Lung (tissue), 12 donors: ENCODE results near the gene SLC22A4. TPM values are rescaled to one million over a fixed set of nuclear protein-coding genes. Genes with fewer than 3 reads are reported as not detected.

ENCODE experiments used
- ATAC-seq: fragments of 200-7000 bp; cut with Tn5 transposase; one replicate; pipeline ENCODE4 v1.9.1; 2020; ENCODE audit warnings: moderate number of reproducible peaks; ENCODE audit not compliant: insufficient read depth, low FRiP score
- DNase-seq, 3 donors: peaks; one replicate each; pipeline ENCODE4 v3.0.0-alpha.2; 2013 to 2017
- H3K27ac ChIP-seq, 2 donors: one replicate each; pipeline ENCODE4 v1.5.1; 2013; ENCODE audit warnings: mild to moderate bottlenecking in 2 of 2, moderate library complexity in 2 of 2, control low read depth in 1 of 2, inconsistent platforms in 1 of 2, low read depth in 1 of 2, low read length in 1 of 2
- H3K27me3 ChIP-seq, 3 donors: one replicate each; pipeline ENCODE4 v1.5.1; 2013; ENCODE audit warnings: low read length in 2 of 3; ENCODE audit not compliant: control insufficient read depth in 3 of 3, insufficient read depth in 3 of 3
- H3K36me3 ChIP-seq, 4 donors: one replicate each; pipeline ENCODE4 v1.5.1; 2013; ENCODE audit warnings: low read length in 4 of 4, mild to moderate bottlenecking in 1 of 4, moderate library complexity in 1 of 4; ENCODE audit not compliant: control insufficient read depth in 4 of 4, insufficient read depth in 4 of 4
- H3K4me1 ChIP-seq, 5 donors: one replicate each; pipeline ENCODE4 v1.5.1; 2013; ENCODE audit warnings: low read length in 5 of 5, mild to moderate bottlenecking in 2 of 5, moderate library complexity in 1 of 5; ENCODE audit not compliant: control insufficient read depth in 5 of 5, insufficient read depth in 5 of 5
- H3K4me3 ChIP-seq: one replicate; pipeline ENCODE4 v1.5.1; 2013; ENCODE audit warnings: mild to moderate bottlenecking, control low read depth, moderate library complexity
- H3K9ac ChIP-seq, 2 donors: one replicate each; pipeline ENCODE4 v1.5.1; 2013; ENCODE audit warnings: low read length in 2 of 2, control low read depth in 1 of 2; ENCODE audit not compliant: insufficient read depth in 1 of 2
- H3K9me3 ChIP-seq, 4 donors: one replicate each; pipeline ENCODE4 v1.5.1; 2013; ENCODE audit warnings: low read length in 3 of 4, mild to moderate bottlenecking in 1 of 4, moderate library complexity in 1 of 4; ENCODE audit not compliant: control insufficient read depth in 4 of 4, insufficient read depth in 3 of 4
- CTCF ChIP-seq: IDR thresholded peaks from 2 replicates; pipeline ENCODE4 v1.5.1; 2012; ENCODE audit warnings: mild to moderate bottlenecking; ENCODE audit errors: control extremely low read depth, extremely low read depth
- WGBS, 2 donors: extraction: QIAGEN DNeasy Blood & Tissue Kit; methylation state at CpG; one replicate each; pipeline ENCODE4 v1.1.7; 2013; 5-methylcytosine and 5-hydroxymethylcytosine counted together
- polyA plus RNA-seq, 2 donors: library from polyadenylated mRNA; stranded (reverse); fragments of 200-250 nt; gene quantifications; one replicate each; pipeline ENCODE4 v1.2.1, GENCODE V29; 2013
- total RNA-seq, 2 donors: library from RNA; depleted of rRNA in 1 of 2; stranded (reverse); fragments of >200 nt in 1 of 2; gene quantifications; one replicate each; pipeline ENCODE4 v1.2.1, GENCODE V29; 2014 to 2021
- donor health status: control.
- donor health status: control.
- donor health status: Bipolar disorder and iron deficiency.
- donor health status: healthy.
- donor health status: DM: yes; HTN: yes; CAD: no.

The SLC22A4 gene
- total and polyA plus RNA-seq, 4 donors = 3.6 to 18.1 (median 13.3) TPM

GRCh38 chr5:132273631-132274030 lies 20.6 kb upstream of the SLC22A4 start:
- DNase-seq (no peak), ATAC-seq (no peak)
- TF ChIP-seq CTCF = no peak
- Histone ChIP-seq H3K4me1 (peaks cover 0 to 8% (median 0%) of the 10 kb centered on the region in 5 donors), H3K36me3 (no peaks in the 10 kb centered on the region), H3K9me3 (no peaks in the 10 kb centered on the region), H3K4me3 (no peak overlapping the region), H3K27me3 (no peaks in the 10 kb centered on the region), H3K27ac (no peak overlapping the region), H3K9ac (no peak overlapping the region)
- WGBS, 2 donors = 86 to 92% methylated on average over 2 of the region's 2 CpGs

- Histone ChIP-seq H3K27me3 (no peaks in the 10 kb centered on the region), H3K9ac (no peak overlapping the region), H3K4me3 (no peak overlapping the region), H3K4me1 (peaks cover 0 to 8% (median 0%) of the 10 kb centered on the region in 5 donors), H3K36me3 (no peaks in the 10 kb centered on the region), H3K27ac (no peak overlapping the region), H3K9me3 (no peaks in the 10 kb centered on the region)
- TF ChIP-seq CTCF = no peak
- no peak for ATAC-seq
- DNase-seq = no peak
- 93 to 97% methylated on average over 14 of the region's 14 CpGs for WGBS, 2 donors
Observed at GRCh38 chr5:132274050-132274792, 20.0 kb upstream of the SLC22A4 start.

GRCh38 chr5:132275367-132276220 lies 18.6 kb upstream of the SLC22A4 start:
- ATAC-seq (no peak), DNase-seq (no peak)
- TF ChIP-seq CTCF = no peak
- H3K36me3 ChIP-seq = no peaks in the 10 kb centered on the region
- no peaks in the 10 kb centered on the region for H3K9me3 ChIP-seq
- WGBS, 2 donors = 92 to 97% methylated on average over 5 of the region's 5 CpGs
- no peak overlapping the region for H3K4me3 ChIP-seq
- H3K4me1 ChIP-seq = peaks cover 0 to 4% (median 0%) of the 10 kb centered on the region in 5 donors
- no peaks in the 10 kb centered on the region for H3K27me3 ChIP-seq
- no peak overlapping the region for H3K27ac ChIP-seq
- H3K9ac ChIP-seq = no peak overlapping the region
